ENCODE results near the gene TMTC2.

DNA sequence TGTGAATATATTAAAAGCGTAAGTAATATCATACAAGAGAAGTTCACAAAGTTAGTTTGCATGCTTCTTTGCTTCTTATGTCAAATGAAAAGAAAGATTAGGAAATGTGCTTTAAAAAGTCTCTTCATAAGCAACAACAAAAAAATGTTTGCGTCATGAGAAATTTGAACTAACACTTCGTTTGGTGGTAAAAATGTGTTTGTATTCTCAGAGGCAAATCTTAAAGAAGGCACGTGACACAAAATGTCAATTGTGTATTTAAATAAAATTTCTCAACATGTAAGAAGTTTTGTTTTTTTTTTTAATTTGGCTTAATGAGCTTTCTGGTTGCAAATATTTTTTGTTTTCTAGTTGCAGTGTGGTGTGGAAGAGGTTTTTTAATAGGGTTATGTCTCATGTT is 93.8 kb downstream of the TMTC2 start:
- TF ChIP-seq, protein P1, sequence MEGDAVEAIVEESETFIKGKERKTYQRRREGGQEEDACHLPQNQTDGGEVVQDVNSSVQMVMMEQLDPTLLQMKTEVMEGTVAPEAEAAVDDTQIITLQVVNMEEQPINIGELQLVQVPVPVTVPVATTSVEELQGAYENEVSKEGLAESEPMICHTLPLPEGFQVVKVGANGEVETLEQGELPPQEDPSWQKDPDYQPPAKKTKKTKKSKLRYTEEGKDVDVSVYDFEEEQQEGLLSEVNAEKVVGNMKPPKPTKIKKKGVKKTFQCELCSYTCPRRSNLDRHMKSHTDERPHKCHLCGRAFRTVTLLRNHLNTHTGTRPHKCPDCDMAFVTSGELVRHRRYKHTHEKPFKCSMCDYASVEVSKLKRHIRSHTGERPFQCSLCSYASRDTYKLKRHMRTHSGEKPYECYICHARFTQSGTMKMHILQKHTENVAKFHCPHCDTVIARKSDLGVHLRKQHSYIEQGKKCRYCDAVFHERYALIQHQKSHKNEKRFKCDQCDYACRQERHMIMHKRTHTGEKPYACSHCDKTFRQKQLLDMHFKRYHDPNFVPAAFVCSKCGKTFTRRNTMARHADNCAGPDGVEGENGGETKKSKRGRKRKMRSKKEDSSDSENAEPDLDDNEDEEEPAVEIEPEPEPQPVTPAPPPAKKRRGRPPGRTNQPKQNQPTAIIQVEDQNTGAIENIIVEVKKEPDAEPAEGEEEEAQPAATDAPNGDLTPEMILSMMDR (IDR thresholded peaks at IDR 0.05): no peak
- no peak for TF ChIP-seq POLR2A (IDR thresholded peaks at IDR 0.05)

Data from testis (tissue), 2 donors.